HG03571 (cell line): ENCODE results near the gene SEMA3A.
A peak's percentile ranks its signal among the peaks of the same experiment; 100 is the strongest.

Source experiments
- ATAC-seq: cut with Tn5 transposase; IDR thresholded peaks from one replicate; pipeline ENCODE4 v1.9.1; 2021; ENCODE audit not compliant: unreplicated experiment

The SEMA3A gene

DNA sequence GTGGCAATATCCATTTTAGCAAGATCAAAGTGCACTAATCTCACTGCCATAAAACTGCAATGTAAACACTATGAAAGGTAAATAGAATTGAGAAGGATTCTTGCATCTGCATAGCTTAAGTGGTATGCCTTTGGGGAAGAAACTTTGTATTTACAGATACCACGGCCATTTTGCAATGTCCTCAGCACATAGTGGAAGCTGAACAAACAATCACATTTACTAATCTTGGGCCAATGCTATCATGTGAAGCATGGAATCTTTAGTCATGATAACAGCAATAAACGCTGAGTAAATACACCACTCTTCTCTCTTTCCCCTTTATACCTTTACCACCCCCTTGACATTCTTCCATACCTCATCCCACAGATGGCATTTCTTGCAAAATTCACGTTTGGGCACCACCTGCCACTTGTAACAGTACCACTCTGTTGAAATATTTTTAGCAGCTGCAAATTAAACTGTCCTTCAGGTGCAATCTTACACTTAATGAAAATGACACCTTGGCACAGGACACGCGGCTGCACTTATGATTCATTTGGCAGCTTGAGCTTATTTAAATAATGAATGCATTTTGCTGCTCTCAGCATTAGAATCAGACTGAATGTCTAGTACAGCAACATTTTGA, 171.8 kb downstream of the SEMA3A start:
- ATAC-seq, result no peak

- ATAC-seq, result no peak
Observed at GRCh38 chr7:84022009-84022408, 172.6 kb downstream of the SEMA3A start.

DNA sequence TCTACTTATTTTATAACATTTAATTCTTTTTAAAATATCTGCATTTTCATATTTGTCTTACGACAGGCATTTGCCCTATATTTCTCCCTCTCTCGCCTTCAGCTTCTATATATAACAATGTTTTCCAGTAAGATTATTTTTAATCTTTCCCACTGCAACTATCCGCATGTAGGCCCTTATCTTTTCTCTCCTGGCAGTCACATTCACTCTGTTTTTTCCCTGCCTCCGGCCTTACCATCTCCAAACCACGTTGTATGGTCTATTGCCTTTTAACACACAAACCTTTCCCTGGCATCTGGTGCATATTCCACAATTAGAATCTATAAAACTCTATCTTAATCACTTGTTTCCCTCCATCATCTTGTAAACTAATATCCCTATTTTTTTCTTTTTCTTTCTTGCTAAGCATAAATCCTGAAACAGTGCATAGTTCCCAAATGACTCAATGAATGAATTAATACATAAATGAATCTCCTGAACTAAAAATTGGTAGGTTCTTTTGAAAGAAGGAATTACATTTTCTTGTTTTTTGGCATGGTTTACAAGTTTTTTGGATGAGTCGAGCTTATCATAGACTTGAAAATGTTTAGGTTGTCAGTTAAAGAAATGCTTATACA, 173.2 kb downstream of the SEMA3A start:
- ATAC-seq, result no peak

GRCh38 chr7:84017651-84018050, 176.9 kb downstream of the SEMA3A start:
- ATAC-seq, result no peak

DNA sequence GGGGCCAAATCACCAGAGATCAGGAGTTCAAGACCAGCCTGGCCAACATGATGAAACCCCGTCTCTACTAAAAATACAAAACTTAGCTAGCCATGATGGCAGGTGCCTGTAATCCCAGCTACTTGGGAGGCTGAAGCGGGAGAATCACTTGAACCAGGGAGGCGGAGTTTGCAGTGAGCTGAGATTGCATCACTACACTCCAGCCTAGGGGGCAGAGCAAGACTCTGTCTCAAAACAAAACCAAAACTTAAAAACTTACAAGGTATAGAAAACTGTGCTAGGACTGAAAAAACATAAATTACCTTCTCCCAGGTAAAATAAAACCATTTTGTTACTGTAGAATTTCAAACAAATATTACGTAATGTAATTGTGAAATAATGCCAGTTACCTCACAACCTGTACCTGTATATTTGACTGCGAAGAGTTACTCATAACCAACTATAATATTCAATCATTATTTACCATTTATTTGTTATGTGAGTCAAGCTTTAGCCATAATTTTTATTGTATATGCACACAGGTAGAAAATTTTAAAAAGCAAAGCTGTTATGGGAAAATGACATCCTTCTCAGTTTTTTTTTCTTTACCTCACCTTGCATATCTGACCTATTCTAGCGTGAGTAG, 180.9 kb downstream of the SEMA3A start:
- no peak for ATAC-seq

DNA sequence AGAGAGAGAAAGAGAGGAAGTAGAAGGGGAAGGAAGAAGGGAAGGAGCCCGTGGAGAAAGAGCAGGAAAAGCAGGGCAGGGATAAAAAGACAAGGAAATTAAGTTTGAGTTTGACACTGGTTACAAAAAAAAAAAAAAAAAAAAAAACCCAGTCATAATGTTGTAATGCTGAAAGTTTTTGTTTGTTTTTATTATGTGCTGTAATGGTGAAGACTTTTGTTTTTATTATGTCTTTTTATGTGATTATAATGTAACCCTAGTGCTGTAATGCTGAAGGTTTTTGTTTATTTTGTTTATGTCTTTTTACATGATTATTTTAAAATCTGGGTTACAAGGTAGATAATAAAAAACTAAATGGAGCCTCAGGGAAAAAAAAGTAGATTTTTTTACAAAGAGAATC, 184.8 kb downstream of the SEMA3A start:
- ATAC-seq, result no peak

GRCh38 chr7:84009051-84009450, 185.5 kb downstream of the SEMA3A start:
- ATAC-seq, result no peak

DNA sequence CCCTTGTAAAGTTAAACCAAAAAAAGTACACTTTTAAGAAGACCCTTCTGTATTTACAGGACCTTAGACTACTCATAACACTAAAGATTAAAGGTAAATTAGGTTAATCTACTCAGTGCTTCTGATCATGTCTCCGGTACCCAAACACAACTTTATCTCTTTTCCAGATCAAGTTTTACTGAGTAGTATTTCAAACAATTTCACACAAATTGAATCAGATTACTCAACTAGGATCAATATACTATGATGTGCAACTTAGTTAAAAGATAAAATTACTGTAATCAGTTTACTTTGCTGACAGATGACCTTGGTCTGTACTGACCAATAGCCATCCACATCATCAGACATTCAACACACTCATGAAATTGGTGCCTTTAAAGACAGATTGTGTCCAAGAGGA, 191.4 kb downstream of the SEMA3A start:
- ATAC-seq, result no peak

- no peak for ATAC-seq
Observed at GRCh38 chr7:84002348-84002747, 192.2 kb downstream of the SEMA3A start.

DNA sequence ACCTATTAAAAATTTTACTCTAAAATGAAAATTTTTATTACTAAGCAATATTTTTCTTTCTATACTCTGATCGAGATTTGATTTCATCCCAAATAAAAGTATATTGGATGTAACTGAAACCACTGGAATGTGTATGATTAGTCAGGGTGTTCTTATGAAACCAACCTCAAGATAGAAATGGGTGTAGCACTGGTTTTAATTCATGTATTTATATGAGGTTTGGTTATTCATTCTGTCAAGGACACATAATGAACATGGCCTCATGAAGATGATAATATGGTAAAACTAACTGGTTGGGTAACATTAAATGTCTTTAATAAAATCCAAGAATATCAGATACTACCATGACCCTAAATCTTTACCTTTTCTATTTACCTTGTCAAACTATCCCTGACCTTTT, 197.7 kb downstream of the SEMA3A start:
- no peak for ATAC-seq

GRCh38 chr7:83987764-83988163, 206.8 kb downstream of the SEMA3A start:
- ATAC-seq, result no peak

- no peak for ATAC-seq
Observed at GRCh38 chr7:83985821-83986220, 208.8 kb downstream of the SEMA3A start.

GRCh38 chr7:83984591-83984990, 210.0 kb downstream of the SEMA3A start:
- ATAC-seq, result no peak

- ATAC-seq, result no peak
Observed at GRCh38 chr7:83984076-83984475, 210.5 kb downstream of the SEMA3A start.

DNA sequence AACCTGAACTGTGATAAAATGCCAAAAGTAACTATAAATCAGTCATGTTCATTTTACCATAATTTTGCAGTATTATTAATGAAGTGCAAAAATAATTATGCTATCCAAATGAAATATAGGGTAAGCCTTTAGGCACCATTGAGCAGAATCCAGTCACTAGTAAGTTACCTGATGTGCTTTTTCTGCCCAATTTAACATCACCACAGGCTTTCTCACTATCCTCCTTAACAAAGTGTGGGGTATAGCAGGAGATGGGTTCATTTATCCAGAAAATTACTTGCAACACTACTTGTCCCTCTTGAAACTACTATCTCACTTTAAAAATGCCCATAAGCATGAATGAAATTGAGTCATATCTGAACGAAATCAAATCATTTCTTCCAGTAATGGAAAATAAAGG, 211.0 kb downstream of the SEMA3A start:
- no peak for ATAC-seq

- peak; percentile 70 for ATAC-seq
Observed at GRCh38 chr7:83976302-83976701, 218.3 kb downstream of the SEMA3A start.

GRCh38 chr7:83970081-83970480, 224.5 kb downstream of the SEMA3A start:
- ATAC-seq, result no peak

GRCh38 chr7:83964318-83964717, 230.3 kb downstream of the SEMA3A start:
- ATAC-seq, result no peak

- ATAC-seq, result no peak
Observed at GRCh38 chr7:83957333-83957732, 237.3 kb downstream of the SEMA3A start.

- no peak for ATAC-seq
Observed at GRCh38 chr7:83956104-83956503, 238.5 kb downstream of the SEMA3A start.

GRCh38 chr7:83952236-83952635, 242.4 kb downstream of the SEMA3A start:
- ATAC-seq, result no peak

- no peak for ATAC-seq
Observed at GRCh38 chr7:83947260-83947659, 247.3 kb downstream of the SEMA3A start.

DNA sequence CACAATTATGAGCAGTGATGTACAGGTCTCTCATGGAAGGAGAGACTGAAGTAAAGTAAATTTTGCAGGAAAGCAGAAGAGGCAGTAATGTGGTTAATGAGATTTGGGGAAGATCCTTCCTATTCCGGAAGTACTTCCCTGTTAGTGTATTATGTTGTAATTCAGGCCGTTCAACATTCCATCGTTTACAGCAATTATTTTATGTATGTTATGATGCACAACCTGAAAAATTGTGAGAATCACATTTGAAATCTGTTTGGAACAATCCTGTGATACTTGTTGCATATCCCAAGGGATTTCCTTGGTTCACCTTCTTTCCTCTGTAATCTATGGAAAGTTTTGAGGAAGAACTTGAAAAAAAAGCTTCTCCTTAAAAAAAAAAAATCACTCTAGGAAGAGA, 247.8 kb downstream of the SEMA3A start:
- no peak for ATAC-seq
